Left lung (tissue), 10 donors: ENCODE measurements around the gene MICB. TPM values are rescaled to one million over a fixed set of nuclear protein-coding genes. Genes with fewer than 3 reads are reported as not detected.

Experiments used
- ATAC-seq: fragments of 200-7000 bp; cut with Tn5 transposase; one replicate; pipeline ENCODE4 v1.9.1; 2020; ENCODE audit warnings: moderate library complexity
- DNase-seq, 4 donors: peaks; one replicate each; pipeline ENCODE4 v3.0.0-alpha.2; 2013 to 2020
- H3K27ac ChIP-seq, 2 donors: fragments of 200-600 bp; sonication (generic) in 1 of 2; one replicate each; pipeline versions ENCODE4 v1.5.0 to v1.8.0; 2020 to 2021
- H3K27me3 ChIP-seq, 2 donors: fragments of 200-600 bp; sonication (generic) in 1 of 2; one replicate each; pipeline versions ENCODE4 v1.5.0 to v1.8.0; 2020 to 2021
- H3K36me3 ChIP-seq, 2 donors: fragments of 200-600 bp; sonication (generic) in 1 of 2; one replicate each; pipeline versions ENCODE4 v1.5.0 to v1.8.0; 2020 to 2021
- H3K4me1 ChIP-seq, 2 donors: fragments of 200-600 bp; one replicate each; pipeline ENCODE4 v1.8.0; 2021
- H3K4me3 ChIP-seq, 2 donors: fragments of 200-600 bp; sonication (generic) in 1 of 2; one replicate each; pipeline versions ENCODE4 v1.5.0 to v1.8.0; 2020 to 2021; ENCODE audit warnings: mild to moderate bottlenecking in 1 of 2
- H3K9me3 ChIP-seq, 2 donors: fragments of 200-600 bp; sonication (generic) in 1 of 2; one replicate each; pipeline versions ENCODE4 v1.5.0 to v1.8.0; 2020 to 2021
- CTCF ChIP-seq, 2 donors: fragments of 200-600 bp; sonication (generic) in 1 of 2; IDR thresholded peaks; one replicate each; pipeline versions ENCODE4 v1.5.0 to v1.8.0; 2021; ENCODE audit warnings: antibody characterized with exemption in 2 of 2
- intact Hi-C, 2 donors: fragments of 100-400 bp; cut with DNase I; formaldehyde crosslinking; loops; one replicate each; pipeline versions ENCODE4 v1.11.2 to v1.14.2; 2022
- polyA plus RNA-seq, 6 donors: library from polyadenylated mRNA; unstranded; fragments of 120-200 nt; gene quantifications; one replicate each; pipeline ENCODE4 v1.2.1, GENCODE V29; 2013; ENCODE audit not compliant: insufficient read length in 6 of 6
- total RNA-seq, 2 donors: library from RNA; stranded (reverse); fragmentation: NEBNext Ultra II Directional; extraction: Animal tissue kit (Norgen Biotek cat#: 25700); gene quantifications; one replicate each; pipeline ENCODE4 v1.2.1, GENCODE V29; 2021
- donor health status: DM: no; HTN: yes; CAD: no.
- donor health status: DM: no; HTN: no; CAD: no.

The MICB gene
- total and polyA plus RNA-seq, 8 donors: 0.80 to 11.3 (median 2.3) TPM

- no peak for TF ChIP-seq CTCF (IDR thresholded peaks at IDR 0.05)
- intact Hi-C loops: no loop called here
- no peak for DNase-seq
- Histone ChIP-seq H3K4me1 (peaks cover 4 to 32% of the 10 kb centered on the region in 2 donors), H3K27ac (no peak overlapping the region), H3K27me3 (no peaks in the 10 kb centered on the region), H3K9me3 (no peaks in the 10 kb centered on the region), H3K36me3 (peaks cover 0 to 11% of the 10 kb centered on the region in 2 donors), H3K4me3 (no peak overlapping the region)
- ATAC-seq: no peak
These were observed 37.5 kb upstream of the MICB start for GRCh38 chr6:31460361-31461025.

GRCh38 chr6:31462026-31462963 is 35.6 kb upstream of the MICB start:
- no peaks in the 10 kb centered on the region for H3K27me3 ChIP-seq
- TF ChIP-seq CTCF (IDR thresholded peaks at IDR 0.05): no peak
- peak overlapping the region; percentile 35 to 87 for H3K4me3 ChIP-seq
- peaks cover 4 to 50% of the 10 kb centered on the region in 2 donors for H3K4me1 ChIP-seq
- H3K9me3 ChIP-seq: no peaks in the 10 kb centered on the region
- H3K36me3 ChIP-seq: peaks cover 0 to 23% of the 10 kb centered on the region in 2 donors
- DNase-seq: no peak
- peak overlapping the region; percentile 57 to 80 for H3K27ac ChIP-seq
- ATAC-seq: peak; percentile 14
- intact Hi-C loops: no loop called here

GRCh38 chr6:31462964-31463870 is 34.7 kb upstream of the MICB start:
- H3K27me3 ChIP-seq: no peaks in the 10 kb centered on the region
- intact Hi-C loops: no loop called here
- H3K36me3 ChIP-seq: peaks cover 0 to 27% of the 10 kb centered on the region in 2 donors
- H3K4me3 ChIP-seq: peak overlapping the region; percentile 35 to 87
- H3K9me3 ChIP-seq: no peaks in the 10 kb centered on the region
- ATAC-seq: peak; percentile 98
- no peak for TF ChIP-seq CTCF (IDR thresholded peaks at IDR 0.05)
- H3K27ac ChIP-seq: peak overlapping the region; percentile 57 to 80
- peak; percentile 46 to 90 (median 83) for DNase-seq
- peaks cover 4 to 54% of the 10 kb centered on the region in 2 donors for H3K4me1 ChIP-seq

- intact Hi-C loops: no loop called here
- Histone ChIP-seq H3K4me3 (peak overlapping the region; percentile 35 to 87), H3K36me3 (peaks cover 0 to 27% of the 10 kb centered on the region in 2 donors), H3K27ac (no peak overlapping the region), H3K9me3 (no peaks in the 10 kb centered on the region), H3K27me3 (no peaks in the 10 kb centered on the region), H3K4me1 (peaks cover 4 to 59% of the 10 kb centered on the region in 2 donors)
- ATAC-seq (no peak), DNase-seq (no peak)
- no peak for TF ChIP-seq CTCF (IDR thresholded peaks at IDR 0.05)
These were observed 33.4 kb upstream of the MICB start for GRCh38 chr6:31464252-31465184.
